ENCODE data around the gene LAMA3. TPM values are rescaled to one million over a fixed set of nuclear protein-coding genes. Genes with fewer than 3 reads are reported as not detected.
A peak's percentile ranks its signal among the peaks of the same experiment; 100 is the strongest.

LAMA3 gene
- total and polyA plus RNA-seq, 4 donors = 0.26 to 3.9 (median 0.37) TPM

DNA sequence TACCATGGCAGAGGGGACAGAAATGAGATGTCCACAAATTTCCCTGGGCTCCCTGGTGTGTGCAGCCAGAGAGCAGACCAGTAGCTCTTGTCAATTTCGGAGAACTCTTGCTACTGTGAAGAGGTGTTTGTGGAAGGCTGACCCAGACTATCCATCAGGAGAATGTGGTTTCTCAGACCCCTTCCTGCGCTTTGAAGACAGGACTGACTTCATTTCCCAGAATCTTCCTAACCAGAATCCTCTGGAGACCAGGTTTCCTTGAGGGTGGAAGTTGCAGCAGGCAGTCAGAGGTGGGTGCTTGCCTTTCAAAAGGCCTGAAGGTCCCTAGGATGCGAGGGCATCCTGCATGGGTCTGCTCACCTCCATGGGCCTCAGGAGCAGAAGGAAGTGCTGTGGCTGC is 121.9 kb downstream of the LAMA3 start:
- Histone ChIP-seq H3K9ac (ENCODE audit: low read depth in 1 of 2, low read length in 2 of 2) (no peak overlapping the region), H3K27ac (ENCODE audit: low read depth in 1 of 2, low read length in 2 of 2) (no peak overlapping the region), H3K9me3 (ENCODE audit: control insufficient read depth in 4 of 4, low read length in 3 of 4) (no peaks in the 10 kb centered on the region), H3K4me1 (ENCODE audit: control insufficient read depth in 4 of 4, insufficient read depth in 4 of 4, low read length in 3 of 4) (no peaks in the 10 kb centered on the region), H3K4me3 (ENCODE audit: low read depth in 1 of 3, low read length in 3 of 3) (no peak overlapping the region), H3K36me3 (ENCODE audit: control insufficient read depth in 4 of 4, insufficient read depth in 3 of 4, low read depth in 1 of 4, low read length in 3 of 4) (no peaks in the 10 kb centered on the region), H3K27me3 (ENCODE audit: control insufficient read depth in 4 of 4, insufficient read depth in 4 of 4, low read length in 3 of 4) (no peaks in the 10 kb centered on the region)
- WGBS = 90% methylated on average over 3 of the region's 3 CpGs
- TF ChIP-seq HNF4A (conservative IDR thresholded peaks at IDR 0.05) (no peak), RXRA (IDR thresholded peaks at IDR 0.05) (no peak), HNF4G (IDR thresholded peaks at IDR 0.05) (no peak)
- no peak for DNase-seq (ENCODE audit: low spot score)

DNA sequence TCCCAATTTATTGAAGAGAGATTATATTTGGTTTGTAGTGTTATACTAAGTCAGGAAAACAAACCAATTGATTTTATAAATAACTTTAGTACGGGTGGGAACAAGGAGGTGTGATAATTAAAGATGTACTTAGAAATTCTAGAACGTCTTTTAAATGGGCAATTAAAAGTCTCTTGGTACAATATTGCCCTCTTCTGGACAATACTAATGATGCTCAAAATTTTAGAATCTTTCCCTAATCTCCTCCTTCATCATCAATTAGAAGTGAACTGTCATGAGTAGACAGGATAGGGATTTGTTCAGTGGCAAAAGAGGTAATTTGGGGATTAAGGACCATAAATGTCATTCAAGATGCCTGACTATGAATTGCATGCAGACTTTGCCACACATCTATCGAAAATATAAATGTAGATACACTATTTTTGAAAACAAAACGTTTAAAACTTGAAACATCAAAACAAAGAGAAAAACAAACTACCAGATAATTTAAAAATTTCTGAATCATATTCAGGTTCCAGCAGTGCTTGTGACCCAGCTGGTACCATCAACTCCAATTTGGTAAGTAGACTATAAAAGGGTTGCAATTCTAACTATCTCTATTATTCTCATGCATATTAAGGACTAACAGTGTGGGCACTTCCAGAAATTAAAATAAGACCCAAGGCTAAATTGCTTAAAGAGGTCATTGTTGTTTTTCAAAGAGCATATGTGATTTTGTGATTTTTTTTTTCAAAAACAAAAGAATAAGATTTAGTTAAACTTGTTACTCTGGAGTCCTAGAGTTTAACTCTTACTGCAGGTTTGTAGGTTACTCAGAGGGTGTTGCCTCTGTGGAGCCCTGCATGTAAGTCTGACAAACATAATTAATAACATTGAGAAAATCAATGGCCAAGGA is 123.5 kb downstream of the LAMA3 start:
- no peak overlapping the region for H3K4me3 ChIP-seq (ENCODE audit: low read depth in 1 of 3, low read length in 3 of 3)
- DNase-seq (ENCODE audit: low spot score) = no peak
- H3K27ac ChIP-seq (ENCODE audit: low read depth in 1 of 2, low read length in 2 of 2) = no peak overlapping the region
- no peaks in the 10 kb centered on the region for H3K4me1 ChIP-seq (ENCODE audit: control insufficient read depth in 4 of 4, insufficient read depth in 4 of 4, low read length in 3 of 4)
- H3K9me3 ChIP-seq (ENCODE audit: control insufficient read depth in 4 of 4, low read length in 3 of 4) = no peaks in the 10 kb centered on the region
- H3K9ac ChIP-seq (ENCODE audit: low read depth in 1 of 2, low read length in 2 of 2) = no peak overlapping the region
- no peaks in the 10 kb centered on the region for H3K27me3 ChIP-seq (ENCODE audit: control insufficient read depth in 4 of 4, insufficient read depth in 4 of 4, low read length in 3 of 4)
- H3K36me3 ChIP-seq (ENCODE audit: control insufficient read depth in 4 of 4, insufficient read depth in 3 of 4, low read depth in 1 of 4, low read length in 3 of 4) = no peaks in the 10 kb centered on the region
- 34% methylated on average over 4 of the region's 4 CpGs for WGBS
- TF ChIP-seq RXRA (IDR thresholded peaks at IDR 0.05) (no peak), CTCF (IDR thresholded peaks at IDR 0.05; ENCODE audit: low read depth, low read length, missing input control) (peak; percentile 50), RAD21 (IDR thresholded peaks at IDR 0.05) (peak; percentile 79 to 80)

- H3K36me3 ChIP-seq (ENCODE audit: control insufficient read depth in 4 of 4, insufficient read depth in 3 of 4, low read depth in 1 of 4, low read length in 3 of 4) = no peaks in the 10 kb centered on the region
- no peaks in the 10 kb centered on the region for H3K9me3 ChIP-seq (ENCODE audit: control insufficient read depth in 4 of 4, low read length in 3 of 4)
- TF ChIP-seq HNF4A (conservative IDR thresholded peaks at IDR 0.05) (no peak), SP1 (IDR thresholded peaks at IDR 0.05) (no peak), JUND (IDR thresholded peaks at IDR 0.05) (no peak), FOXA1 (IDR thresholded peaks at IDR 0.05) (no peak), FOXA2 (IDR thresholded peaks at IDR 0.05) (no peak), RAD21 (IDR thresholded peaks at IDR 0.05) (no peak)
- no peak overlapping the region for H3K27ac ChIP-seq (ENCODE audit: low read depth in 1 of 2, low read length in 2 of 2)
- 90% methylated on average over 7 of the region's 7 CpGs for WGBS
- no peak for DNase-seq (ENCODE audit: low spot score)
- no peak overlapping the region for H3K4me3 ChIP-seq (ENCODE audit: low read depth in 1 of 3, low read length in 3 of 3)
- no peaks in the 10 kb centered on the region for H3K4me1 ChIP-seq (ENCODE audit: control insufficient read depth in 4 of 4, insufficient read depth in 4 of 4, low read length in 3 of 4)
- no peaks in the 10 kb centered on the region for H3K27me3 ChIP-seq (ENCODE audit: control insufficient read depth in 4 of 4, insufficient read depth in 4 of 4, low read length in 3 of 4)
- H3K9ac ChIP-seq (ENCODE audit: low read depth in 1 of 2, low read length in 2 of 2) = no peak overlapping the region
These were observed 125.8 kb downstream of the LAMA3 start for GRCh38 chr18:23814991-23815614.

GRCh38 chr18:23816021-23816420 is 126.8 kb downstream of the LAMA3 start:
- H3K27ac ChIP-seq (ENCODE audit: low read depth in 1 of 2, low read length in 2 of 2) = no peak overlapping the region
- H3K9me3 ChIP-seq (ENCODE audit: control insufficient read depth in 4 of 4, low read length in 3 of 4) = no peaks in the 10 kb centered on the region
- H3K4me1 ChIP-seq (ENCODE audit: control insufficient read depth in 4 of 4, insufficient read depth in 4 of 4, low read length in 3 of 4) = no peaks in the 10 kb centered on the region
- H3K36me3 ChIP-seq (ENCODE audit: control insufficient read depth in 4 of 4, insufficient read depth in 3 of 4, low read depth in 1 of 4, low read length in 3 of 4) = no peaks in the 10 kb centered on the region
- no peaks in the 10 kb centered on the region for H3K27me3 ChIP-seq (ENCODE audit: control insufficient read depth in 4 of 4, insufficient read depth in 4 of 4, low read length in 3 of 4)
- DNase-seq (ENCODE audit: low spot score) = no peak
- H3K4me3 ChIP-seq (ENCODE audit: low read depth in 1 of 3, low read length in 3 of 3) = no peak overlapping the region
- WGBS = 95% methylated on average over 6 of the region's 6 CpGs
- no peak overlapping the region for H3K9ac ChIP-seq (ENCODE audit: low read depth in 1 of 2, low read length in 2 of 2)
- TF ChIP-seq HNF4A (conservative IDR thresholded peaks at IDR 0.05) (no peak), ZBTB33 (IDR thresholded peaks at IDR 0.05) (no peak), JUND (IDR thresholded peaks at IDR 0.05) (no peak), FOXA1 (IDR thresholded peaks at IDR 0.05) (no peak), GABPA (IDR thresholded peaks at IDR 0.05 in 1 of 2, conservative IDR thresholded peaks at IDR 0.05 in 1 of 2) (no peak), HNF4G (IDR thresholded peaks at IDR 0.05) (no peak), TAF1 (conservative IDR thresholded peaks at IDR 0.05) (no peak), REST (IDR thresholded peaks at IDR 0.05) (no peak)
- TF ChIP-seq, protein P1, sequence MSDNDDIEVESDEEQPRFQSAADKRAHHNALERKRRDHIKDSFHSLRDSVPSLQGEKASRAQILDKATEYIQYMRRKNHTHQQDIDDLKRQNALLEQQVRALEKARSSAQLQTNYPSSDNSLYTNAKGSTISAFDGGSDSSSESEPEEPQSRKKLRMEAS (IDR thresholded peaks at IDR 0.05) = no peak
